ENCODE results near the gene CTDP1. TPM values are rescaled to one million over a fixed set of nuclear protein-coding genes. Genes with fewer than 3 reads are reported as not detected.

The CTDP1 gene
- total and polyA plus RNA-seq, 2 experiments from 2014 or later, result 23.3 to 30.2 TPM

- H3K9me3 ChIP-seq (ENCODE audit: low read depth), result no peaks in the 10 kb centered on the region
- peaks cover 89% of the 10 kb centered on the region for H3K27me3 ChIP-seq
- no peak for TF ChIP-seq CTCF (IDR thresholded peaks at IDR 0.05; ENCODE audit: low read depth, low read length)
- DNase-seq (ENCODE audit: low read depth in 1 of 2, low spot score in 1 of 2), result no peak
- no peaks in the 10 kb centered on the region for H3K36me3 ChIP-seq
- H3K4me3 ChIP-seq, result no peak overlapping the region
- no peaks in the 10 kb centered on the region for H3K4me1 ChIP-seq (ENCODE audit: low read depth)
- H3K27ac ChIP-seq, result no peak overlapping the region
Measured at GRCh38 chr18:79789901-79790890, 110.6 kb downstream of the CTDP1 start.

- H3K27ac ChIP-seq, result no peak overlapping the region
- DNase-seq (ENCODE audit: low read depth in 1 of 2, low spot score in 1 of 2), result peak in 1 of 2 donors; percentile 100
Measured at GRCh38 chr18:79790996-79791972, 111.7 kb downstream of the CTDP1 start.

GRCh38 chr18:79792096-79792987, 112.7 kb downstream of the CTDP1 start:
- TF ChIP-seq CTCF (IDR thresholded peaks at IDR 0.05; ENCODE audit: low read depth, low read length), result no peak
- Histone ChIP-seq H3K4me3 (no peak overlapping the region), H3K9me3 (ENCODE audit: low read depth) (no peaks in the 10 kb centered on the region), H3K27ac (no peak overlapping the region), H3K36me3 (no peaks in the 10 kb centered on the region), H3K4me1 (ENCODE audit: low read depth) (no peaks in the 10 kb centered on the region), H3K27me3 (peaks cover 87% of the 10 kb centered on the region)
- no peak for DNase-seq (ENCODE audit: low read depth in 1 of 2, low spot score in 1 of 2)

More at GRCh38 chr18:79790996-79791972, 111.7 kb downstream of the CTDP1 start:
- peak; percentile 19 for TF ChIP-seq CTCF (IDR thresholded peaks at IDR 0.05; ENCODE audit: low read depth, low read length)
- Histone ChIP-seq H3K4me1 (ENCODE audit: low read depth) (no peaks in the 10 kb centered on the region), H3K36me3 (no peaks in the 10 kb centered on the region), H3K4me3 (no peak overlapping the region), H3K9me3 (ENCODE audit: low read depth) (no peaks in the 10 kb centered on the region), H3K27me3 (peaks cover 87% of the 10 kb centered on the region)

GRCh38 chr18:79792988-79793355, 113.4 kb downstream of the CTDP1 start:
- DNase-seq (ENCODE audit: low read depth in 1 of 2, low spot score in 1 of 2), result no peak
- Histone ChIP-seq H3K4me3 (no peak overlapping the region), H3K36me3 (no peaks in the 10 kb centered on the region), H3K27me3 (peaks cover 87% of the 10 kb centered on the region), H3K27ac (no peak overlapping the region), H3K4me1 (ENCODE audit: low read depth) (no peaks in the 10 kb centered on the region), H3K9me3 (ENCODE audit: low read depth) (no peaks in the 10 kb centered on the region)
- no peak for TF ChIP-seq CTCF (IDR thresholded peaks at IDR 0.05; ENCODE audit: low read depth, low read length)
